Body of pancreas (tissue), 4 donors: Measurements from ENCODE around the gene DDX50.
"Not testable (repeated sequence)": the region's sequence is repeated elsewhere in the genome, so short reads cannot be mapped to it uniquely, and the experiment has no call there.

Experiments used
- CTCF ChIP-seq, 7 experiments: fragments of 450-650 bp in 4 of 7; fragments of 200-600 bp in 3 of 7; sonication (generic) in 3 of 7; IDR thresholded peaks; one replicate each; pipeline ENCODE4 v1.5.1; 2016 to 2019; ENCODE audit warnings: antibody characterized with exemption in 7 of 7
- POLR2A ChIP-seq, 3 donors: fragments of 450-650 bp; IDR thresholded peaks; one replicate each; pipeline ENCODE4 v1.6.1; 2016; ENCODE audit warnings: antibody characterized with exemption in 3 of 3, mild to moderate bottlenecking in 2 of 3

- TF ChIP-seq CTCF, POLR2A (IDR thresholded peaks at IDR 0.05): not testable (repeated sequence)
Observed at GRCh38 chr10:68868173-68868572, 32.9 kb upstream of the DDX50 start.
